ENCODE data around the gene ZNF827. TPM values are rescaled to one million over a fixed set of nuclear protein-coding genes. Genes with fewer than 3 reads are reported as not detected.

Gene ZNF827
- polyA plus RNA-seq, 1 donor (not counting 4 experiments of a cell fraction or from before 2014, with no cell fraction given): 4.7 TPM

DNA sequence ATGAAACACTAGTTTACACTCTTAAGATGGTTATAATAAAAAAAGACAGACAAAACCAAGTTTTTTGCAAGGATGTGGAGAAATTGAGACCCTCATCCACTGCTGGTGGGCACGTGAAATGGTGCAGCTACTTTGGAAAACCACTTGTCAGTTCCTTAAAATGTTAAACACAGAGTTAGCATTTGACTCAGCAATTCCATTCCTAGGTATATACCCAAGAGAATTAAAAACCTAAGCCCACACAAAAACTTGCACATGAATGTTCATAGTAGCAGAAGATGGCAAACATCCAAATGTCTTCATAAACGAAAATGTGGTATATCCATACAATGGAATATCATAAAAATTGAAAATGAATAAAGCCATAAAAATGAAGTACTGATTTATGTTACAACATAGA is 75.4 kb downstream of the ZNF827 start:
- no peak for FAIRE-seq
- TF ChIP-seq CTCF (optimal IDR thresholded peaks at IDR 0.05 in 1 of 3, IDR thresholded peaks at IDR 0.05 in 1 of 3, conservative IDR thresholded peaks at IDR 0.05 in 1 of 3; ENCODE audit: extremely low read depth in 1 of 3, insufficient read depth in 2 of 3, low read length in 3 of 3) (no peak), EZH2 (IDR thresholded peaks at IDR 0.05; ENCODE audit: low read length) (no peak)

DNA sequence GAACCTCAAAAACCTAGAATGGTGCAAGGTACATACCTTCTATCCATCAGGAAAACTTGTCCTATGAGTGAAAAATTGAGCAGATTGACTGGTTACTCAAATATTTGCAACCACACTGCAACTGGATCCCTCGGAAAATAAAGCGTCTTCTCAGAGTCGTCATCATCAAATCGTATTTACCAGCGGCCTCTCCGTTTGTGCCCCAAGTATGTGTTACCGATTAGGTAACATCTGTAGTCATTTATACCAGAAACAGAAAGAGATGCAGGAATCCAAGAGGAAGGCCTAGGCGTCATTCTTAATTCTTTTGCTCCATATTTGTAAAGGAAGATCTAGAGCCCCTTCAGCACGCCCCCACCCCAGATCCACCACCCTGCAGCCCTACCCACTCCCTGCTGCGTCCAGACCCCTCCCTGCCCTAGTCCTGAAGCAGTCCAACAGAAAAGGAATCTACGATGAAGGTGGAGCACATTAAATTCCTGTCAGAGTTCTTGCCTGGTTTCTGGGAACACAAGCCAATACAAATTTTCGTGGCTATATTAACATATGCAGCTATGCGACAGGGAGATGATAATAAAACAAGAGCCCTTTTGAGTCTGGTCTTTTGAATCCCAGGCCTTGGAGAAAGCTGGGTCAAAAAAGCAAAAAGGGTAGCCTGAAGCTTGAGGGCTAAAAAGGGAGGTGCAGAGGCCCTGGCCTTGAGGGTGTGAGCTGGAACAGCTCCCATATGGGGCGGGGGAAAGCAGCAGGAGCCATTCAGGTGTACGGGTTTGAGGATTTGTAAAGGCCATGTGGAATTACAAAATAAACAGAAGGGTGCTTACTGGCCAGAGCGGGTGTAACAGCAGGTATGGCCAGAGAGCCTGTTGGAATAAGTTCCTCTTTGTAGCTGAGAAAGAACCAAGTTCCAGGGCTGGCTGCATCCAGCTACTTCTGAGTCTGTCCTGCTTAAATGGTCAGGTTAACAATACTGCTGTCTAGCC is 77.0 kb downstream of the ZNF827 start:
- peaks cover 0 to 1% of the 10 kb centered on the region in 2 experiments for H3K36me3 ChIP-seq (ENCODE audit: control insufficient read depth in 2 of 2, extremely low read depth in 1 of 2, insufficient read depth in 2 of 2, low read length in 2 of 2)
- no peaks in the 10 kb centered on the region for H3K27me3 ChIP-seq (ENCODE audit: control insufficient read depth, extremely low read depth, insufficient read depth, low read length)
- no peak overlapping the region for H2AFZ ChIP-seq (ENCODE audit: control insufficient read depth, low read length)
- no peak overlapping the region for H3K27ac ChIP-seq (ENCODE audit: control insufficient read depth, insufficient read depth, low read length)
- FAIRE-seq (no peak), DNase-seq (ENCODE audit: low read depth, low spot score) (no peak)
- no peak overlapping the region for H3K9ac ChIP-seq (ENCODE audit: control insufficient read depth, extremely low read depth, insufficient read depth, low read length)
- H4K20me1 ChIP-seq (ENCODE audit: control insufficient read depth, extremely low read depth, insufficient read depth, low read length): no peaks in the 10 kb centered on the region
- H3K9me1 ChIP-seq (ENCODE audit: control insufficient read depth, extremely low read depth, insufficient read depth, low read length): no peaks in the 10 kb centered on the region
- no peak overlapping the region for H3K4me3 ChIP-seq (ENCODE audit: control insufficient read depth in 2 of 3, extremely low read depth in 1 of 3, insufficient read depth in 2 of 3, low read depth in 1 of 3, low read length in 3 of 3)
- no peaks in the 10 kb centered on the region for H3K9me3 ChIP-seq (ENCODE audit: control insufficient read depth, low read depth, low read length)
- H3K79me2 ChIP-seq (ENCODE audit: control insufficient read depth, insufficient read depth, low read length): no peaks in the 10 kb centered on the region
- TF ChIP-seq EZH2 (IDR thresholded peaks at IDR 0.05; ENCODE audit: low read length) (no peak), CTCF (optimal IDR thresholded peaks at IDR 0.05 in 1 of 3, IDR thresholded peaks at IDR 0.05 in 1 of 3, conservative IDR thresholded peaks at IDR 0.05 in 1 of 3; ENCODE audit: extremely low read depth in 1 of 3, insufficient read depth in 2 of 3, low read length in 3 of 3) (no peak)
- dilution Hi-C loops (cut with MboI; ENCODE audit: extremely low pct_ligation_motif_present, low sequenced_read_pairs): no loop called here
- H3K4me1 ChIP-seq (ENCODE audit: control insufficient read depth, extremely low read depth, insufficient read depth, low read length): no peaks in the 10 kb centered on the region
- H3K4me2 ChIP-seq (ENCODE audit: control insufficient read depth, extremely low read depth, insufficient read depth, low read depth, low read length): no peak overlapping the region

More for the DNA sequence above, 75.4 kb downstream of the ZNF827 start:
- H3K36me3 ChIP-seq (ENCODE audit: control insufficient read depth in 2 of 2, extremely low read depth in 1 of 2, insufficient read depth in 2 of 2, low read length in 2 of 2): peaks cover 0 to 1% of the 10 kb centered on the region in 2 experiments
- H2AFZ ChIP-seq (ENCODE audit: control insufficient read depth, low read length): no peak overlapping the region
- no peak for DNase-seq (ENCODE audit: low read depth, low spot score)
- no peaks in the 10 kb centered on the region for H3K27me3 ChIP-seq (ENCODE audit: control insufficient read depth, extremely low read depth, insufficient read depth, low read length)
- H3K4me2 ChIP-seq (ENCODE audit: control insufficient read depth, extremely low read depth, insufficient read depth, low read depth, low read length): no peak overlapping the region
- no peaks in the 10 kb centered on the region for H3K9me1 ChIP-seq (ENCODE audit: control insufficient read depth, extremely low read depth, insufficient read depth, low read length)
- no peaks in the 10 kb centered on the region for H4K20me1 ChIP-seq (ENCODE audit: control insufficient read depth, extremely low read depth, insufficient read depth, low read length)
- H3K9me3 ChIP-seq (ENCODE audit: control insufficient read depth, low read depth, low read length): no peaks in the 10 kb centered on the region
- no peaks in the 10 kb centered on the region for H3K4me1 ChIP-seq (ENCODE audit: control insufficient read depth, extremely low read depth, insufficient read depth, low read length)
- no peaks in the 10 kb centered on the region for H3K79me2 ChIP-seq (ENCODE audit: control insufficient read depth, insufficient read depth, low read length)
- H3K9ac ChIP-seq (ENCODE audit: control insufficient read depth, extremely low read depth, insufficient read depth, low read length): no peak overlapping the region
- H3K27ac ChIP-seq (ENCODE audit: control insufficient read depth, insufficient read depth, low read length): no peak overlapping the region
- H3K4me3 ChIP-seq (ENCODE audit: control insufficient read depth in 2 of 3, extremely low read depth in 1 of 3, insufficient read depth in 2 of 3, low read depth in 1 of 3, low read length in 3 of 3): no peak overlapping the region
- dilution Hi-C loops (cut with MboI; ENCODE audit: extremely low pct_ligation_motif_present, low sequenced_read_pairs): no loop called here
